Peyer's patch (tissue), 4 donors: ENCODE results near the gene PGD.

Source experiments
- POLR2A ChIP-seq, 2 donors: fragments of 450-650 bp; IDR thresholded peaks; one replicate each; pipeline ENCODE4 v1.5.1; 2017; ENCODE audit warnings: antibody characterized with exemption in 2 of 2, mild to moderate bottlenecking in 2 of 2, moderate library complexity in 2 of 2
- TF ChIP-seq, protein P1 (sequence below), 6 experiments: fragments of 450-650 bp in 4 of 6; fragments of 200-600 bp in 2 of 6; sonication (generic) in 1 of 6; IDR thresholded peaks; one replicate each; pipeline ENCODE4 v1.5.1; 2017 to 2019; ENCODE audit warnings: antibody characterized with exemption in 6 of 6, mild to moderate bottlenecking in 3 of 6, moderate library complexity in 1 of 6

- TF ChIP-seq POLR2A (IDR thresholded peaks at IDR 0.05): no peak
- TF ChIP-seq, protein P1, sequence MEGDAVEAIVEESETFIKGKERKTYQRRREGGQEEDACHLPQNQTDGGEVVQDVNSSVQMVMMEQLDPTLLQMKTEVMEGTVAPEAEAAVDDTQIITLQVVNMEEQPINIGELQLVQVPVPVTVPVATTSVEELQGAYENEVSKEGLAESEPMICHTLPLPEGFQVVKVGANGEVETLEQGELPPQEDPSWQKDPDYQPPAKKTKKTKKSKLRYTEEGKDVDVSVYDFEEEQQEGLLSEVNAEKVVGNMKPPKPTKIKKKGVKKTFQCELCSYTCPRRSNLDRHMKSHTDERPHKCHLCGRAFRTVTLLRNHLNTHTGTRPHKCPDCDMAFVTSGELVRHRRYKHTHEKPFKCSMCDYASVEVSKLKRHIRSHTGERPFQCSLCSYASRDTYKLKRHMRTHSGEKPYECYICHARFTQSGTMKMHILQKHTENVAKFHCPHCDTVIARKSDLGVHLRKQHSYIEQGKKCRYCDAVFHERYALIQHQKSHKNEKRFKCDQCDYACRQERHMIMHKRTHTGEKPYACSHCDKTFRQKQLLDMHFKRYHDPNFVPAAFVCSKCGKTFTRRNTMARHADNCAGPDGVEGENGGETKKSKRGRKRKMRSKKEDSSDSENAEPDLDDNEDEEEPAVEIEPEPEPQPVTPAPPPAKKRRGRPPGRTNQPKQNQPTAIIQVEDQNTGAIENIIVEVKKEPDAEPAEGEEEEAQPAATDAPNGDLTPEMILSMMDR (IDR thresholded peaks at IDR 0.05): no peak
Measured at GRCh38 chr1:10428984-10429383, 30.1 kb downstream of the PGD start.
